HG02884 (cell line): ENCODE data around the gene ABCD3.

Experiments
- ATAC-seq: cut with Tn5 transposase; IDR thresholded peaks from one replicate; pipeline ENCODE4 v1.9.1; 2021; ENCODE audit warnings: mild to moderate bottlenecking, moderate library complexity; ENCODE audit not compliant: unreplicated experiment

Gene ABCD3

GRCh38 chr1:94526152-94526980 lies 108.2 kb downstream of the ABCD3 start:
- no peak for ATAC-seq

GRCh38 chr1:94527447-94528031 lies 109.3 kb downstream of the ABCD3 start:
- ATAC-seq, result no peak

- no peak for ATAC-seq
Observed at GRCh38 chr1:94528299-94528698, 110.1 kb downstream of the ABCD3 start.

GRCh38 chr1:94528826-94529225 lies 110.6 kb downstream of the ABCD3 start:
- no peak for ATAC-seq

- ATAC-seq, result no peak
Observed at GRCh38 chr1:94529416-94529815, 111.2 kb downstream of the ABCD3 start.

- no peak for ATAC-seq
Observed at GRCh38 chr1:94530373-94530878, 112.2 kb downstream of the ABCD3 start.

GRCh38 chr1:94531664-94532063 lies 113.5 kb downstream of the ABCD3 start:
- no peak for ATAC-seq

GRCh38 chr1:94532077-94532476 lies 113.9 kb downstream of the ABCD3 start:
- no peak for ATAC-seq

GRCh38 chr1:94535095-94535494 lies 116.9 kb downstream of the ABCD3 start:
- ATAC-seq, result no peak

GRCh38 chr1:94535879-94536278 lies 117.7 kb downstream of the ABCD3 start:
- no peak for ATAC-seq

GRCh38 chr1:94537254-94537653 lies 119.1 kb downstream of the ABCD3 start:
- ATAC-seq, result no peak

GRCh38 chr1:94538243-94538827 lies 120.1 kb downstream of the ABCD3 start:
- no peak for ATAC-seq

- ATAC-seq, result no peak
Observed at GRCh38 chr1:94539496-94539895, 121.3 kb downstream of the ABCD3 start.

GRCh38 chr1:94540440-94541245 lies 122.5 kb downstream of the ABCD3 start:
- no peak for ATAC-seq

- peak; percentile 82 for ATAC-seq
Observed at GRCh38 chr1:94541246-94542087, 123.3 kb downstream of the ABCD3 start, which contains the start of gene F3. F3 (minus strand) TSS chr1:94541759; CDS start chr1:94541636, 123 bp downstream.

GRCh38 chr1:94542088-94542870 lies 124.1 kb downstream of the ABCD3 start:
- peak; percentile 19 for ATAC-seq

- ATAC-seq, result no peak
Observed at GRCh38 chr1:94543001-94543400, 124.8 kb downstream of the ABCD3 start.

GRCh38 chr1:94543893-94544635 lies 125.9 kb downstream of the ABCD3 start:
- no peak for ATAC-seq
